HG03575 (cell line): ENCODE results near the gene OVCA2.

Source experiments
- ATAC-seq: cut with Tn5 transposase; IDR thresholded peaks from one replicate; pipeline ENCODE4 v1.9.1; 2021; ENCODE audit not compliant: unreplicated experiment, insufficient number of reproducible peaks, low FRiP score; ENCODE audit errors: extremely low read depth

OVCA2 gene

GRCh38 chr17:2050300-2051060 lies 8.7 kb downstream of the OVCA2 start:
- ATAC-seq = no peak

- ATAC-seq = no peak
Observed at GRCh38 chr17:2051061-2051932, 9.5 kb downstream of the OVCA2 start.

DNA sequence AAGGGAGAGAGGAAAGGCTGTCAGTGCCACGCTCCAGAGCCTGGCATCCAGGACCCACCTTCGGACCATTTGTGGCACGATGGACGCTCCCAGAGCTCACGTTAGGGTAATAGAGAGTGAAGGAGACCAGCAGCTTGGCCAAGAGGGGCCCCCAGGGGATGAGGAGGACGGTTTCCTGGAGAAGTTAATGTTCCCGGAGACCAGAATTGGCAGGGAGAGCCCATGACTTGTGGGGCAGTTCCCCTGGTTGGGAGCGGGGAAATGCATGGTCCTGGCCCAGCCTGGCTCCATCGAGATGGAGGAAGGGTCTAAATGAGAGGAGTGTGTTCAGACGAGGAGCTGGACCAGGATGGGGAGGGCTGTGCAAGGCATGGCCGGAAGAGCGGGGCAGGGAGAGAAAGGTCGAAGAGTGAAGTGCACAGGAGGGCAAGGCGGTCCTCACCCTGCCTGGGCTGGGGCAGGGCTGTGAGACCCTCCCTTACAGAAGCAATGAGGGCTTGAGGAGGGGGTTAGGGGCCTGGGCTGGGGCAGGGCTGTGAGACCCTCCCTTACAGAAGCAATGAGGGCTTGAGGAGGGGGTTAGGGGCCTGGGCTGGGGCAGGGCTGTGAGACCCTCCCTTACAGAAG lies 10.2 kb downstream of the OVCA2 start:
- no peak for ATAC-seq

- no peak for ATAC-seq
Observed at GRCh38 chr17:2053380-2054261, 11.8 kb downstream of the OVCA2 start.

GRCh38 chr17:2054262-2054511 lies 12.4 kb downstream of the OVCA2 start:
- no peak for ATAC-seq

GRCh38 chr17:2054512-2055291 lies 12.9 kb downstream of the OVCA2 start, which contains the start of gene HIC1:
Gene HIC1, plus strand, starts transcription at chr17:2055103. Its CDS starts 1,588 bp downstream, at chr17:2056691.
- no peak for ATAC-seq

GRCh38 chr17:2055292-2056205 lies 13.7 kb downstream of the OVCA2 start:
- ATAC-seq = no peak

DNA sequence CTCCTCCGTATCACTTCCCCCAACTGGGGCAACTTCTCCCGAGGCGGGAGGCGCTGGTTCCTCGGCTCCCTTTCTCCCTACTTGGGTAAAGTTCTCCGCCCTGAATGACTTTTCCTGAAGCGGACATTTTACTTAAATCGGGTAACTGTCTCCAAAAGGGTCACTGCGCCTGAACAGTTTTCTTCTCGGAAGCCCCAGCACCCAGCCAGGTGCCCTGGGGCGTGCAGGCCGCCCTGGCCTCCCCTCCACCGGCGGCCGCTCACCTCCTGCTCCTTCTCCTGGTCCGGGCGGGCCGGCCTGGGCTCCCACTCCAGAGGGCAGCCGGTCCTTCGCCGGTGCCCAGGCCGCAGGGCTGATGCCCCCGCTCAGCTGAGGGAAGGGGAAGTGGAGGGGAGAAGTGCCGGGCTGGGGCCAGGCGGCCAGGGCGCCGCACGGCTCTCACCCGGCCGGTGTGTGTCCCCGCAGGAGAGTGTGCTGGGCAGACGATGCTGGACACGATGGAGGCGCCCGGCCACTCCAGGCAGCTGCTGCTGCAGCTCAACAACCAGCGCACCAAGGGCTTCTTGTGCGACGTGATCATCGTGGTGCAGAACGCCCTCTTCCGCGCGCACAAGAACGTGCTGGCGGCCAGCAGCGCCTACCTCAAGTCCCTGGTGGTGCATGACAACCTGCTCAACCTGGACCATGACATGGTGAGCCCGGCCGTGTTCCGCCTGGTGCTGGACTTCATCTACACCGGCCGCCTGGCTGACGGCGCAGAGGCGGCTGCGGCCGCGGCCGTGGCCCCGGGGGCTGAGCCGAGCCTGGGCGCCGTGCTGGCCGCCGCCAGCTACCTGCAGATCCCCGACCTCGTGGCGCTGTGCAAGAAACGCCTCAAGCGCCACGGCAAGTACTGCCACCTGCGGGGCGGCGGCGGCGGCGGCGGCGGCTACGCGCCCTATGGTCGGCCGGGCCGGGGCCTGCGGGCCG lies 14.7 kb downstream of the OVCA2 start:
- no peak for ATAC-seq

GRCh38 chr17:2057175-2057759 lies 15.4 kb downstream of the OVCA2 start:
- no peak for ATAC-seq

DNA sequence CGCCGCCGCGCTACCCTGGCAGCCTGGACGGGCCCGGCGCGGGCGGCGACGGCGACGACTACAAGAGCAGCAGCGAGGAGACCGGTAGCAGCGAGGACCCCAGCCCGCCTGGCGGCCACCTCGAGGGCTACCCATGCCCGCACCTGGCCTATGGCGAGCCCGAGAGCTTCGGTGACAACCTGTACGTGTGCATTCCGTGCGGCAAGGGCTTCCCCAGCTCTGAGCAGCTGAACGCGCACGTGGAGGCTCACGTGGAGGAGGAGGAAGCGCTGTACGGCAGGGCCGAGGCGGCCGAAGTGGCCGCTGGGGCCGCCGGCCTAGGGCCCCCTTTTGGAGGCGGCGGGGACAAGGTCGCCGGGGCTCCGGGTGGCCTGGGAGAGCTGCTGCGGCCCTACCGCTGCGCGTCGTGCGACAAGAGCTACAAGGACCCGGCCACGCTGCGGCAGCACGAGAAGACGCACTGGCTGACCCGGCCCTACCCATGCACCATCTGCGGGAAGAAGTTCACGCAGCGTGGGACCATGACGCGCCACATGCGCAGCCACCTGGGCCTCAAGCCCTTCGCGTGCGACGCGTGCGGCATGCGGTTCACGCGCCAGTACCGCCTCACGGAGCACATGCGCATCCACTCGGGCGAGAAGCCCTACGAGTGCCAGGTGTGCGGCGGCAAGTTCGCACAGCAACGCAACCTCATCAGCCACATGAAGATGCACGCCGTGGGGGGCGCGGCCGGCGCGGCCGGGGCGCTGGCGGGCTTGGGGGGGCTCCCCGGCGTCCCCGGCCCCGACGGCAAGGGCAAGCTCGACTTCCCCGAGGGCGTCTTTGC lies 16.2 kb downstream of the OVCA2 start:
- ATAC-seq = no peak

- no peak for ATAC-seq
Observed at GRCh38 chr17:2058586-2059546, 17.0 kb downstream of the OVCA2 start.

- no peak for ATAC-seq
Observed at GRCh38 chr17:2059547-2060384, 17.9 kb downstream of the OVCA2 start.

DNA sequence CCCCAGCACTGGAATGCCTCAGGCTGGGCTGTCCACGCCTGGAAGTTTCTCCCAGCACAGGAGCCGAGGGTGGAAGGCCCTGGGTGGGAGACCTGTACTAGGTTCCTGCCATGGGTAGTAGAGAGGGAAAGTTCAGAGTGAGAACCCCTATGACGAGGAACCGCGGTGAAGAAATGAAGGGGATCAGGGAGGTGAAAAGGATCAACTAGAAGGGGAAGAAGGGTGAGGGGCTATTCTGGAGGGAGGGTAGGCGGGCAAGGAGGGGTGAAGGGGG lies 18.5 kb downstream of the OVCA2 start:
- ATAC-seq = no peak
